Urothelium cell line (cell line): ENCODE measurements around the gene CHCHD6.

Experiments
- DNase-seq: peaks from one replicate; pipeline ENCODE4 v3.0.0; 2011; ENCODE audit warnings: low spot score, mixed read lengths
- FAIRE-seq: peaks from 2 replicates; lab custom pipeline; 2011; peaks lifted over from hg19 to GRCh38; lab: Jason Lieb, UNC

CHCHD6 gene

GRCh38 chr3:126986001-126986400 lies 282.0 kb downstream of the CHCHD6 start:
- DNase-seq (no peak), FAIRE-seq (no peak)

- FAIRE-seq (no peak), DNase-seq (no peak)
Measured at GRCh38 chr3:126987129-126987528, 283.1 kb downstream of the CHCHD6 start.

- FAIRE-seq = no peak
Measured at GRCh38 chr3:126987596-126987995, 283.6 kb downstream of the CHCHD6 start.

GRCh38 chr3:126988451-126989021 lies 284.5 kb downstream of the CHCHD6 start:
- no peak for FAIRE-seq
- no peak for DNase-seq

More at GRCh38 chr3:126987596-126987995, 283.6 kb downstream of the CHCHD6 start:
- DNase-seq = no peak

DNA sequence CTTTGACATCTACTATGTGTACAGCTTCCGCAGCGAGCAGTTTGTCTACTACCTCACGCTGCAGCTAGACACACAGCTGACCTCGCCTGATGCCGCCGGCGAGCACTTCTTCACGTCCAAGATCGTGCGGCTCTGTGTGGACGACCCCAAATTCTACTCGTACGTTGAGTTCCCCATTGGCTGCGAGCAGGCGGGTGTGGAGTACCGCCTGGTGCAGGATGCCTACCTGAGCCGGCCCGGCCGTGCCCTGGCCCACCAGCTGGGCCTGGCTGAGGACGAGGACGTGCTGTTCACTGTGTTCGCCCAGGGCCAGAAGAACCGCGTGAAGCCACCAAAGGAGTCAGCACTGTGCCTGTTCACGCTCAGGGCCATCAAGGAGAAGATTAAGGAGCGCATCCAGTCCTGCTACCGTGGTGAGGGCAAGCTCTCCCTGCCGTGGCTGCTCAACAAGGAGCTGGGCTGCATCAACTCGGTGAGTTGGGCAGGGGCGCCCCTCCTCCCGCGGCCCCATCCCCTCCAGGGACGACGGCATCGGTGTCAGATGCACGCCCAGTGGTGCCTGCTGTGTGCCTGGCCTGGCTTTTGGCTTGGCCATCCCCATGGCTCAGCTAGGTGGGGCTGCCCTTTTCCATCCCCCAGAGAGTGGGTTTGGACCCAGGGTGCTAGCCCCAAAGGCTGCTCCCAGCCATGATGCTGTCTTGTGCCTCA lies 285.4 kb downstream of the CHCHD6 start:
- FAIRE-seq (no peak), DNase-seq (no peak)

DNA sequence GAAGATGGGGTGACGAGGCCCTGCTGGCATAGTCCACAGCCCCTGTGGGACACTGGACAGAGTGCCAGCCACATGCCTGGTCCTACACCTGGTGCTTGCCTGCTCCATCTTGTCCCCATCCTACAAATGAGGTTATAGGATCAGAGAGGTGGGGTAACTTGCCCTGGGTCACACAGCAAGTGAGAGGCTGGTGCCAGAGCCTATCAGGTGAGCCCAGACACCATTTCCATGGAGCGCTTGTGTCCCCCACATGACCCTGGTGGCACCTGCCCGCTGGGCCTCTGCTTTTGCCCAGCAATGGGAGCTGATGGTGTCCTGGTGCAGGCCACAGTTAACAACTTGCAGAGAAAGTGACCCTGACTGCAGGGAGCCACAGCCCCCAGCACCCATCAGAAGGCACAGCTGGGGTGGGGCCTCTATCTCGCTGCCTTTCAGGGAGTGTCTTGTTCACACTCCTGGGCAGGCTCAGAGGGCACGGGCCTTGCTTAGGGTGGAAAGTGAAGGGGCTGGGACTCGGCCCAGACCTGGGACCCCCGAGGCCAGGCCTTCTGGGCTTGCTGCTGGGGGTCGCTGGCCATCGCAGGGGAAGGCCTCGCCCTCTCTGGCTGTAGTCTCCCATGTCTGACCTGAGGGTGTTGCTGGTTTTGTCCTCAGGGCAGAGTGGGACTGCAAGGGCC lies 286.1 kb downstream of the CHCHD6 start:
- DNase-seq (no peak), FAIRE-seq (no peak)

DNA sequence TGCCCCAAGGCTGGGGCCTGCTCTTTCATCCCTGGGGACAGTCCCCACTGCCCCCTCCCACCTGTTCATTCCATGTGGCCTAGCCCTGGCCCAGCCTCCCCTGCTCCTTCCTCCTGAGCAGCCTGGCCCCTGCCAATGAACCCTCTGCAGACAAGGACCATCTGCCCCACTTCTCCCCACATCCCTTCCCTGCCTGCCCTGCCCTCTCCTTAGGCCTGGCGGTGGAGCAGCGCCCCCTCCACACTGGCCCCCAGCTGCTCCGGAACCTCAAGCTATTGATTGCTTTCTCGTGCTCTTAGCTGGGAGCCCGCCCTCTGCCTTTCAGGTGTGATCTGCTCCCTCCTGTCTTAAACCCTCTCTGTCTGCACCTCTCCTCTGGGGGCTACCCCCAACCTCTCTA lies 286.9 kb downstream of the CHCHD6 start:
- FAIRE-seq (no peak), DNase-seq (no peak)

- FAIRE-seq (no peak), DNase-seq (no peak)
Measured at GRCh38 chr3:126991366-126992200, 287.5 kb downstream of the CHCHD6 start.

DNA sequence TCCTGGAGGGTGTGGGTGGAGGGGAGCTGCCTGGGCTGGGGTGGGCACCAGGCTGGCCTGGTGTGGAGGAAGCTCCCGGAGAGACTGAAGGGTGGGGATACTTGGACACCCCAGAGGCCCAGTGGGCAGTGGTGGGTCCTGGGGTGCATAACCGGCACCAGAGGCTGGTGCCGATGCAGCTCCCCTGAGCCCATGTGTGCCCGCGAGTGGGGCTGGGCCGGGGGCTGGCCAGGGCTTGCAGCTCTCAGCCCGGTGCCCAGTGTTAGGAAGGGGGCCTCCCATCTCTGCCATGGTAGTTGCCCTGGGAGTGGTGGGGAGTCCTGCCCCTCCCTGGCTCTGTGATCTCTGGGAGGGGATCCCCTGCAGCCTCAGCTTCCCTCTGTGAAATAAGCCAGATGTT lies 288.2 kb downstream of the CHCHD6 start:
- FAIRE-seq = no peak
- DNase-seq = no peak

DNA sequence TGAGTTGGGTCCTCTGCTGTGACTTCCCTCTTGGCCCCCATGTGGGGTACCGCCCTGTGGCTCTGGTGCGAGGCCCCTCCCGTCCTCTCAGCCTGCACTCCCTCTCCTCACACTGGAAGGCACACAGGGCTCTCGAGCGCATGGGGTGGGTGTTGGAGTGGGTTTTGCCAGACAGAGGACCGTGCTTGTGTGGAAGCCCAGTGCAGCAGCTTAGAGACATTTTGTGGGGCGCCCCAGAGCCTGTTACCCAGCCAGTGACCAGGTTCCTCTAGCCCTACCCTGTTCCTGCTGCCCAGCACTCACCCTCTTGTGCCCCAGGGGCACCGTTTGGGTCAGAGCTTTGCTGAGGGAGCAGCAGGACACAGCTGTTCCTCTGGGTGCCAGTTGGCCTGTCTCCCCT lies 288.7 kb downstream of the CHCHD6 start:
- FAIRE-seq = no peak
- no peak for DNase-seq

GRCh38 chr3:126993436-126993835 lies 289.4 kb downstream of the CHCHD6 start:
- DNase-seq = no peak
- no peak for FAIRE-seq

DNA sequence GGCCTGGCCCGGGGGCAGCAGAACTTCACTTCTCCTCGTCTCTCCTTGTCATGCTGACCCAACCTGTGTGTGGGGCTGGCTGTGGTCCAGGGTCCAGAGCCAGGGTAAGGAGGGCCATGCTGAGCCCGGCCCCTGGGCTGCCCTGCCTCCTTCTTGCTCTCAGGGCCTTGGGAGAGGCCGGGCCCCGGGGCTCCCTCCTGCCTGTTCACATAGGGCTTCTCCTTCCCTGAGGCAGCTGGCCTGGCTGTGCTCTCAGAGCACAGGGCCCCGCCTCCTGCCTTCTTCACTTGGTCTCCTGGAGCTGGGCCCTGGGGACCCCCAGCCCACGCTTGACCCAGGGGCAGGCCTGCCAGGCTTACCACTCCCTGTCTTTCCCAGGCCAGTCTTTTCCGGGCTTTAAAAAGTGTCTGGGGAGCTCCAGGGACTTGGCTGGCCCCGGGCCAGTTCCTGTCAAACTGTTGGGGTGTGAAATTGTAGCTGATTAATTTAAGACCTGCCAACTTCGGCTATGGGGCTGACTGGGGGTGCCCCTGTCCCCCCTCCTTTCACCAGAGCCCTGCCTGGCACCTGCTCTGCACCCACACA lies 290.7 kb downstream of the CHCHD6 start:
- no peak for DNase-seq
- no peak for FAIRE-seq

GRCh38 chr3:126995254-126995780 lies 291.3 kb downstream of the CHCHD6 start:
- DNase-seq (no peak), FAIRE-seq (no peak)

GRCh38 chr3:126995926-126996512 lies 292.0 kb downstream of the CHCHD6 start:
- DNase-seq (no peak), FAIRE-seq (no peak)

DNA sequence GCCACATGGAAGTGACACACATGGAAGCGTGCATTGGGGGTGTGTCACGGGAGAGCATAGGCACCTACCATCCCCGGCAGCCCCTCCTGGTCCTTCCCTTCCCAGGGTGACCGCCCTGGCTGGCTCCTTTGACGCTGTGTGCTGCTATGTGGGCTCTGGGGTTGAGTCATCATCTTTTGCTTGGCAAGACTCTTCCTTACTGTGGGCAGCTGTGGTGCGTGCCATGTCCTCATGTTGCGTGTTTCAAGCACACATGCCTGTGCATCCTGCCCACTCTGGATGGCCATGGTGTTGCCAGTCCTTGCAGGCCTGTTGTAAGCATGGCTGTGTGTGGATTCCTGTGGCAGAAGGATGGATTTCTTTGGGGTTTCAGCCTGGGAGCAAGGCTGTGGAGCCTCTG lies 292.9 kb downstream of the CHCHD6 start:
- DNase-seq (no peak), FAIRE-seq (no peak)

- FAIRE-seq (no peak), DNase-seq (no peak)
Measured at GRCh38 chr3:126997455-126998038, 293.5 kb downstream of the CHCHD6 start.

GRCh38 chr3:126998320-126998719 lies 294.3 kb downstream of the CHCHD6 start:
- no peak for FAIRE-seq
- DNase-seq = no peak

DNA sequence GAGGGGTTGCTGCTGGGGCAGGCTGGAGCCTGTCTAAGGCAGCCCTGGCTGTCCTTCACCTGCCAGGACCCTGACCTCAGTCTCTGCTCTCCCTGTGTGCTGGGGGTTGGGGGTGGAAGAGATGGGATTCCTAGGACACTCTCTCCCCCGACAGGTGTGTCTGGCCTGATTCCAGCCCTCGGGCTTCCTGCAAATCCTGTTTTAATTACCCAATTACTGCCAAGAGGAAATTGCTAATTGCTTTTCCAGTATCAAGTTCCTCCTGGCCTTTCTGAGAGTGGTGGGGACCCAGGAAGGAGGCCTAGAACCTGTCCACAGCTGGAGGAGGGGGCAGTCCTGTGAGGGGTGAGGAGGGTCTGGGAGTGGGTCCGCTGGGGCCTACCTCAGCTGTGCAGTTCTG lies 294.7 kb downstream of the CHCHD6 start:
- no peak for FAIRE-seq
- DNase-seq = no peak

- no peak for FAIRE-seq
- no peak for DNase-seq
Measured at GRCh38 chr3:126999383-126999782, 295.3 kb downstream of the CHCHD6 start.

GRCh38 chr3:127000119-127000518 lies 296.1 kb downstream of the CHCHD6 start:
- FAIRE-seq (no peak), DNase-seq (no peak)
